IPS-15b (cell line): ENCODE measurements around the gene DHRS4L2.
A peak's percentile ranks its signal among the peaks of the same experiment; 100 is the strongest.
"Not testable (repeated sequence)": the region's sequence is repeated elsewhere in the genome, so short reads cannot be mapped to it uniquely, and the experiment has no call there.

Experiments used
- H3K27me3 ChIP-seq: one replicate; pipeline ENCODE4 v1.6.1; 2013; ENCODE audit warnings: low read length; ENCODE audit not compliant: control insufficient read depth, insufficient read depth
- H3K36me3 ChIP-seq: one replicate; pipeline ENCODE4 v1.6.1; 2013; ENCODE audit warnings: low read length; ENCODE audit not compliant: control insufficient read depth, insufficient read depth
- H3K4me1 ChIP-seq: one replicate; pipeline ENCODE4 v1.6.1; 2013; ENCODE audit warnings: mild to moderate bottlenecking, low read length; ENCODE audit not compliant: control insufficient read depth, insufficient read depth
- H3K4me3 ChIP-seq: one replicate; pipeline ENCODE4 v1.5.1; 2013; ENCODE audit warnings: low read depth, low read length
- H3K9ac ChIP-seq: one replicate; pipeline ENCODE4 v1.6.1; 2013; ENCODE audit warnings: low read depth, mild to moderate bottlenecking, low read length
- H3K9me3 ChIP-seq: one replicate; pipeline ENCODE4 v1.6.1; 2013; ENCODE audit warnings: mild to moderate bottlenecking, low read length; ENCODE audit not compliant: control insufficient read depth, insufficient read depth

The DHRS4L2 gene

DNA sequence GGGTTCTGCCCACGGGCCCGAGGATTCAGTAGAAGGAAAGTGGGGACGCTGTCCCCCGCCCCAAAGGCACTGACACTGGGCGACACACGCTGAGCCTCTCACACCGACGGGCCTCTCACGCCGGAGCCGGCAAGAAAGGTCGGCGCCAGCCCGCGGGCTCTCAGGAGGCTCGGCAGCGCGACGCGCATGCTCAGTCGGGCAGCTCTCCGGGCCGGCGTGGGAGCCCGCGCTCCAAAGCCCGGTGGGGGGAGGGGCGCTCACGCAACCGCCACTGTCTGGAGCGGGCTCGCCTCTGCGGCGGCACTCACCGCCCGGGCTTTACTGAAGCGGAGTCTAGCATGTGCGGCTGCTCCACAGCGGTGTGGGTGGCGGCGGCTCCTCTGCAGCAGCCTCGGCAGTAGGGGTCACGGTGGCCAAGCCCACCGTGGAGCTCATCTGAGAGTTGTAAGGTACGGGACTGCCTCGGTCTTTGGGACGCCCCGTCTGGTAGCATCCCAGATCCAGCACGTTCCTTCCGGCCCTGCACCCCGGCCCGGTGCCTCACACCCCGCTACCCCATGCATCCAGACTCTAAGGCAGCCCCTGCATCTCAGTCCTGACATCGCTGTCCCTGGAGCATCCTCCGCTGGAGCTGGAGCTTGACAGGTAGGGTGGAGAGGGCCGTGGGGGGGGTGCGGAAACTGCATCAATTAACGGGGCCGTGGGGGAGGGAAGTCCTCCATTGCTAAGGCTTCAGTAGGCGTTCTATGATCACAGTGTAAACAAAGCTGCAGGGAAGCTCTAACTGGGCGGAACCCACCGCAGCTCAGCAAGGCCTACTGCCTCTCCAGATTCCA, 18.3 kb downstream of the DHRS4L2 start:
- not testable (repeated sequence) for H3K9ac ChIP-seq, H3K27me3 ChIP-seq, H3K9me3 ChIP-seq, H3K36me3 ChIP-seq, H3K4me1 ChIP-seq
- peak overlapping the region; percentile 48 for H3K4me3 ChIP-seq

DNA sequence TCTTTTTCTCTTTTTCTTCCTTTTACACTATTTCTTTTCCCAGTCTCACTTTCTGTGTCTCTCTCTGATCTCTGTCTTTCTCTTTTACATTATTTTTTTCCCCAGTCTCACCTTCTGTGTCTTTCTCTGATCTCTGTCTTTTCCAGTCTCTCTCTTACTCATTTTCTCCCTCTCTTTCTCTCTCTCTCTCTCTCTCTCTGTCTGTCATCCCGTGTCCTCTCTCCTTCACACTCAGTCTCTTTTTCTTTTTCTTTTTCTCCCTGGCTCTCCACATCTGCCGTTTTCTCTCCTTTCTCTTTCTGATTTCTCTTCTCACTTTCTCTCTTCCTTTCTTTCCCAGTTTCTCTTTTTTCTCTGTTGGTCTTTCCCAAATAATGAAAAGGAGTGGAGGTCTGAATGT, 22.3 kb downstream of the DHRS4L2 start:
- Histone ChIP-seq H3K4me3 (no peak overlapping the region), H3K9ac (no peak overlapping the region), H3K9me3 (no peaks in the 10 kb centered on the region)

DNA sequence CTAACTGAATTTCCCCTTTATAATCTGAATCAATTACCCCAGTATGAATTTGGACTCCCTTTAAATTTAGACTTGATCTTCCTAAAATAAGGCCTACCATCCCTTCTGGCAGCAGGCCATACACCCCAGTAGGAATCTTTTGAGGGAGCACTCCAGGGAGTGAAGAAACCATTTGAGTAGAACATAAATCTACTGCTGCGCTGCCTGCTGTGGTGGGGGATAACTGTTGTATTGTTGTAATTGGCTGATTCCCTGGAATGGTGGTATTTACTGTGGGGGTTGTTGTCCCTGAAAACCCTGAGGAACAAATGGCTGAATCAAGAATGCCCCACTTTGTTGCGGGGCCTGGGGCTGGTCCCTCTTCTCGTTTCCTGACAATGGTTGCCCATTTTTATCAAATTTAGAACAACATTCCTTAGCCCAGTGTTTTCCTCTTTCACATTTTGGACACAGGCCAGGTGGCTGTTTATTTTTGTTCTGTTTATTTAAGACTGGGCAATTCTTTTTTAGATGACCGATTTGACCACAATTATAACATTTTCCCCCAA, 24.1 kb downstream of the DHRS4L2 start:
- H3K4me1 ChIP-seq: not testable (repeated sequence)

More for the DNA sequence above, 22.3 kb downstream of the DHRS4L2 start:
- H3K27me3 ChIP-seq: no peaks in the 10 kb centered on the region
- H3K4me1 ChIP-seq: peaks cover 3% of the 10 kb centered on the region
- no peaks in the 10 kb centered on the region for H3K36me3 ChIP-seq

DNA sequence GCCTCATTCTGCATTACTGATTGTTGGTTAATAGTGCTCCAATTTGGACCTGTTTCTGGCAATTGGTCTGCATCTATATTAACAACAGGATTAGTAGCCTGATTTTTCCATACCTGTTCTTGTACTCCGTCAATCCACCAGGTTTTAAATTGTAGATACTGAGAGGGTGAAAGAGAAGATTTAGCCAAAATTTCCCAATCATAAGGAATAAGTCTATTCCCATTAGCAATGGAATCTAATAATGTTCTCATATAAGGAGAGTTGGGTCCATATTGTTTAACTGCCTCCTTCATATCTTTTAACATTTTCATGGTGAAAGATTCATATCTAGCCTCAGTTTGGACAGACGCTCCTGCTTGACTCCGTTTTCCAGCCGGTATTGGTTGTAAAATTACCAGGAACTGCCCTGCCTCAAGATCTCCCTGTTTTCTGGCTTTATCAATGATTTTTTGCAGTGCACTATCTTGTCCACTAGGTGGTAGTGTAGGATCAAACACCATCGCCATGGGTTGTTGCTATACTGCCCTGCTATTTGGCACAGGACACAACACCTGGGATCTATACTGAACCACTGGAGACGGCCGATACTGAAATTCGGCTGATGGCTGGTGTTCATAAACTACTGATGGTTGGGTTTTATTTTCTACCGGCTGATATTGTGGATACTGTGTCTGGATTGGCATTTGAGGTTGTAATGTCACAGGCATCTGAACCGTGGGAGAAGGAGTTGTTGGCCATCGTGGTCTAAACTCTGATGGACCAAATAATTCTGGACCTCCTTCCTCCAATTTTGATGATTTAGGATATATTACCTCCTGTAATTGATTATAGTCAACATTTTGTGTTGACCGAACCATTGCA, 25.2 kb downstream of the DHRS4L2 start:
- Histone ChIP-seq H3K27me3 (no peaks in the 10 kb centered on the region), H3K4me3 (no peak overlapping the region), H3K9me3 (no peaks in the 10 kb centered on the region), H3K4me1 (peaks cover 3% of the 10 kb centered on the region), H3K36me3 (no peaks in the 10 kb centered on the region), H3K9ac (no peak overlapping the region)

More for the DNA sequence above, 24.1 kb downstream of the DHRS4L2 start:
- H3K4me3 ChIP-seq, H3K36me3 ChIP-seq, H3K9ac ChIP-seq, H3K9me3 ChIP-seq, H3K27me3 ChIP-seq: not testable (repeated sequence)

DNA sequence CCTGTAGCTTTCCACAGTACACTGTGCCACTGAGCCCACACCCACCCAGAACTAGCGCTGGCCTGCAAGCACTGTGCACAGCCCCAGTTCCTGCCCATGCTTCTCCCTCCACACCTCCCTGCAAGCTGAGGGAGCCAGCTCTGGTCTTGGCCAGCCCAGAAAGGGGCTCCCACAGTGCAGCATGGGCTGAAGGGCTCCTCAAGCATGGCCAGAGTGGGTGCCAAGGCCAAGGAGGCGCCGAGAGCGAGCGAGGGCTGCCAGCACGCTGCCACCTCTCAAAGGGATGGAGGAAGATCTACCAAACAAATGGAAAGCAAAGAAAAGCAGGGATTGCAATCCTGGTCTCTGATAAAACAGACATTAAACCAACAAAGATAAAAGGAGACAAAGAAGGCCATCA, 27.0 kb downstream of the DHRS4L2 start:
- not testable (repeated sequence) for H3K9me3 ChIP-seq, H3K27me3 ChIP-seq, H3K4me3 ChIP-seq, H3K36me3 ChIP-seq, H3K9ac ChIP-seq, H3K4me1 ChIP-seq

DNA sequence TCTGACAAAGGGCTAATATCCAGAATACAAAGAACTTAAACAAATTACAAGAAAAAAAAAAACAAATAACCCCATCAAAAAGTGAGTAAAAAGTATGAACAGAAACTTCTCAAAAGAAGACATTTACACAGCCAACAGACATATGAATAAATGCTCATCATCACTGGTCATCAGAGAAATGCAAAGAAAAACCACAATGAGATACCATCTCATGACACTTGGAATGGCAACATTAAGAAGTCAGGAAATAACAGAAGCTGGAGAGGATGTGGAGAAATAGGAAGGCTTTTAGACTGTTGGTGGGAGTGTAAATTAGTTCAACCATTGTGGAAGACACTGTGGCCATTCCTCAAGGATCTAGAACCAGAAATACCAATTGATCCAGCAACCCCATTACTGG, 30.2 kb downstream of the DHRS4L2 start:
- not testable (repeated sequence) for H3K9ac ChIP-seq, H3K4me3 ChIP-seq, H3K4me1 ChIP-seq, H3K36me3 ChIP-seq, H3K27me3 ChIP-seq, H3K9me3 ChIP-seq

DNA sequence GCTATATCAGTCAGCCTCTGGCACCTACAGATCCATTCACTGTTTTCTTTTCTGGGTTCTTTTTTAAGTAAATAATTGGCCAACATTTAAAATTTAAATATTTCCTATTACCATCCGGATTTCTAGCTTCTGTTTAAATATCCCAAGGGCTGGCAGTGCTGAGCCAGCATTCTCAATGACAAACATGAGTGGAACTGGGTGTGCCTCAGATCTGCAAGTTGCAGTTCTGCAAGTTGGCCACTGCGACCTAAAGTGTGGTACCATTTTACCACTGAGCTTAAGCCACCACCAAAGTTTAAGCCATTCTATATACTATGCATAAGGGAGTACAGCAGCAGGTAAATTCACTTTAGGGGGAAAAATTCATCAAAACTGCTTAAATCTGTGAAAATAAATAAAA, 31.2 kb downstream of the DHRS4L2 start:
- not testable (repeated sequence) for H3K4me1 ChIP-seq, H3K4me3 ChIP-seq, H3K36me3 ChIP-seq, H3K27me3 ChIP-seq, H3K9me3 ChIP-seq, H3K9ac ChIP-seq

DNA sequence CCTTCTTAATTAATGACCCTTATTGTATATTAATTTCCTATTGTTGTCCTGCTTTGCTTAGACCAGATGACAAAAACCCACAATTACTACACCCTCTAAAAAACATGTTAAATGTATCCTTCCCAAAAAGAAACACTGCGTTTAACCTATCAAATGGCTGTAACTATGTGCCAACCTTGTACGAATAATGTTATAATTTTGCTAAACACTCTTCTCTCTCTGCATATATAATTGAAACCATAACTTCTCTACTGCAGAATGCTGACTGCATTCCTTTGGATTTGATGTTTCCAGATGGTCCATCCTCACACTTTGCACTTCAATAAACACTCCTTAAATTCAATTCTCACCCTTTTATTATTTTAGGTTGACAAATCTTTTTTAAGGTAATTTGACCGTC, 31.8 kb downstream of the DHRS4L2 start:
- not testable (repeated sequence) for H3K27me3 ChIP-seq, H3K9ac ChIP-seq, H3K9me3 ChIP-seq, H3K4me3 ChIP-seq, H3K4me1 ChIP-seq, H3K36me3 ChIP-seq

DNA sequence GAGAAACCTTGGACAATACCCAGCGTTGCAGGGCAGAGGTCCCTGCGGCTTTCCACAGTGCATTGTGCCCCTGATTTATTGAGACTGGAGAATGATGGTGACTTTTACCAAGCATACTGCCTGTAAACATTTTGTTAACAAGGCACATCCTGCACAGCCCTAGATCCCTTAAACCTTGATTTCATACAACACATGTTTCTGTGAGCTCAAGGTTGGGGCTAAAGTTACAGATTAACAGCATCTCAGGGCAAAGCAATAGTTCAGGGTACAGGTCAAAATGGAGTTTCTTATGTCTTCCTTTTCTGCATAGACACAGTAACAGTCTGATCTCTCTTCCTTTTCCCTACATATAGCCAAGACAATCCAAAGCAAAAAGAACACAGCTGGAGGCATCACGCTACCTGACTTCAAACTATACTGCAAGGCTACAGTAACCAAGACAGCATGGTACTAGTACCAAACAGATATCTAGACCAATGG, 36.2 kb downstream of the DHRS4L2 start:
- not testable (repeated sequence) for H3K4me1 ChIP-seq, H3K36me3 ChIP-seq, H3K9ac ChIP-seq, H3K27me3 ChIP-seq, H3K9me3 ChIP-seq, H3K4me3 ChIP-seq

DNA sequence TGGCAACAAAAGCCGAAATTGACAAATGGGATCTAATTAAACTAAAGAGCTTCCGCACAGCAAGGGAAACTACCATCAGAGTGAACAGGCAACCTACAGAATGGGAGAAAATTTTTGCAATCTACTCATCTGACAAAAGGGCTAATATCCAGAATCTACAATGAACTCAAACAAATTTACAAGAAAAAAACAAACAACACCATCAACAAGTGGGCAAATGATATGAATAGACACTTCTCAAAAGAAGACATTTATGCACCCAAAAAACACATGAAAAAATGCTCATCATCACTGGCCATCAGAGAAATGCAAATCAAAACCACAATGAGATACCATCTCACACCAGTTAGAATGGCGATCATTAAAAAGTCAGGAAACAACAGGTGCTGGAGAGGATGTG, 41.0 kb downstream of the DHRS4L2 start:
- H3K4me3 ChIP-seq, H3K9me3 ChIP-seq, H3K4me1 ChIP-seq, H3K9ac ChIP-seq, H3K36me3 ChIP-seq, H3K27me3 ChIP-seq: not testable (repeated sequence)

DNA sequence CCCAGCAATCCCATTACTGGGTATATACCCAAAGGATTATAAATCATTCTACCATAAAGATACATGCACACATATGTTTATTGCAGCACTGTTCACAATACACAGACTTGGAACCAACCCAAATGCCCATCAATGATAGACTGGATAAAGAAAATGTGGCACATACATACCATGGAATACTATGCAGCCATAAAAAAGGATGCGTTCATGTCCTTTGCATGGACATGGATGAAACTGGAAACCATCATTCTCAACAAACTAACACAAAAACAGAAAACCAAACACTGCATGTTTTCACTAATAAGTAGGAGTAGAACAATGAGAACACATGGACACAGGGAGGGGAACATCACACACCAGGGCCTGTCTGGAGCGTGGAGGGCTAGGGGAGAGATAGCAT, 42.6 kb downstream of the DHRS4L2 start:
- not testable (repeated sequence) for H3K9me3 ChIP-seq, H3K9ac ChIP-seq, H3K4me3 ChIP-seq, H3K36me3 ChIP-seq, H3K4me1 ChIP-seq, H3K27me3 ChIP-seq
